Adrenal gland (tissue), 12 donors: ENCODE data around the gene PCDHB15. TPM values are rescaled to one million over a fixed set of nuclear protein-coding genes. Genes with fewer than 3 reads are reported as not detected.
"Not testable (repeated sequence)": the region's sequence is repeated elsewhere in the genome, so short reads cannot be mapped to it uniquely, and the experiment has no call there.

Source experiments
- DNase-seq, 7 donors: peaks; one replicate each; pipeline ENCODE4 v3.0.0-alpha.2; 2019 to 2020
- H3K27ac ChIP-seq, 5 donors: fragments of 200-600 bp; sonication (generic) in 4 of 5; 1 replicate in 3 of 5; 2 replicates in 2 of 5; pipeline versions ENCODE4 v1.5.1 to v1.8.0; 2016 to 2020; ENCODE audit warnings: mild to moderate bottlenecking in 1 of 5
- H3K27me3 ChIP-seq: fragments of 200-600 bp; 2 replicates; pipeline ENCODE4 v1.8.0; 2021
- H3K36me3 ChIP-seq, 2 donors: fragments of 200-600 bp; replicated peaks in 1 of 2; 1 replicate in 1 of 2; 2 replicates in 1 of 2; pipeline versions ENCODE4 v1.5.1 to v1.8.0; 2018 to 2022
- H3K4me1 ChIP-seq, 2 donors: fragments of 200-600 bp; replicated peaks in 1 of 2; 1 replicate in 1 of 2; 2 replicates in 1 of 2; pipeline versions ENCODE4 v1.5.1 to v1.8.0; 2018 to 2021
- H3K4me3 ChIP-seq, 4 donors: fragments of 200-600 bp; sonication (generic) in 3 of 4; one replicate each; pipeline ENCODE4 v1.5.1; 2016 to 2018
- H3K9me3 ChIP-seq, 3 donors: fragments of 200-600 bp; sonication (generic) in 1 of 3; replicated peaks in 1 of 3; 1 replicate in 2 of 3; 2 replicates in 1 of 3; pipeline versions ENCODE4 v1.5.1 to v1.8.0; 2016 to 2021
- POLR2A ChIP-seq, 2 donors: fragments of 450-650 bp; IDR thresholded peaks; one replicate each; pipeline ENCODE4 v1.6.1; 2017; ENCODE audit warnings: antibody characterized with exemption in 2 of 2, mild to moderate bottlenecking in 2 of 2, moderate library complexity in 1 of 2
- WGBS, 4 donors: extraction: QIAGEN DNeasy Blood & Tissue Kit in 2 of 4; methylation state at CpG; one replicate each; pipeline versions ENCODE4 v1.1.5 to v1.1.7; 2013 to 2017; 5-methylcytosine and 5-hydroxymethylcytosine counted together
- intact Hi-C, 2 donors: fragments of 100-400 bp; cut with DNase I; formaldehyde crosslinking; loops; one replicate each; pipeline versions ENCODE4 v1.14.1 to v1.15.0; 2022 to 2023
- polyA plus RNA-seq, 3 donors: library from polyadenylated mRNA; stranded (reverse); fragments of 200-250 nt in 2 of 3; fragments of 350-450 nt in 1 of 3; fragmentation: Illumina TruSeq in 1 of 3; extraction: RNeasy Lipid Tissue Mini Kit (QIAGEN cat#74804) in 1 of 3; gene quantifications; one replicate each; pipeline ENCODE4 v1.2.3, GENCODE V29; 2013 to 2014
- total RNA-seq, 9 donors: library from RNA; depleted of rRNA in 4 of 9; stranded (reverse); fragments of >200 nt in 4 of 9; fragments of 120-200 nt in 1 of 9; fragmentation: NEBNext Ultra II Directional in 1 of 9; extraction: Animal tissue kit (Norgen Biotek cat#: 25700) in 1 of 9; gene quantifications; one replicate each; pipeline versions ENCODE4 v1.1.0 to v1.2.4, GENCODE V29; 2013 to 2023
- TF ChIP-seq, protein P1 (sequence below), 6 experiments: fragments of 450-650 bp in 4 of 6; fragments of 200-600 bp in 2 of 6; sonication (generic) in 1 of 6; IDR thresholded peaks; 1 replicate in 5 of 6; 2 replicates in 1 of 6; pipeline versions ENCODE4 v1.5.1 to v1.8.0; 2016 to 2021; ENCODE audit warnings: antibody characterized with exemption in 6 of 6, mild to moderate bottlenecking in 2 of 6, moderate library complexity in 1 of 6
- donor health status: healthy with polysubstance abuse.
- donor health status: Bipolar disorder and iron deficiency.
- donor health status: DM: yes; HTN: yes; CAD: no.
- donor health status: DM: no; HTN: no; CAD: no.
- donor health status: DM: no; HTN: no; CAD: no.
- donor health status: DM: yes; HTN: yes; CAD: no.

The PCDHB15 gene
- total and polyA plus RNA-seq, 12 donors: 0.95 to 3.2 (median 1.4) TPM

DNA sequence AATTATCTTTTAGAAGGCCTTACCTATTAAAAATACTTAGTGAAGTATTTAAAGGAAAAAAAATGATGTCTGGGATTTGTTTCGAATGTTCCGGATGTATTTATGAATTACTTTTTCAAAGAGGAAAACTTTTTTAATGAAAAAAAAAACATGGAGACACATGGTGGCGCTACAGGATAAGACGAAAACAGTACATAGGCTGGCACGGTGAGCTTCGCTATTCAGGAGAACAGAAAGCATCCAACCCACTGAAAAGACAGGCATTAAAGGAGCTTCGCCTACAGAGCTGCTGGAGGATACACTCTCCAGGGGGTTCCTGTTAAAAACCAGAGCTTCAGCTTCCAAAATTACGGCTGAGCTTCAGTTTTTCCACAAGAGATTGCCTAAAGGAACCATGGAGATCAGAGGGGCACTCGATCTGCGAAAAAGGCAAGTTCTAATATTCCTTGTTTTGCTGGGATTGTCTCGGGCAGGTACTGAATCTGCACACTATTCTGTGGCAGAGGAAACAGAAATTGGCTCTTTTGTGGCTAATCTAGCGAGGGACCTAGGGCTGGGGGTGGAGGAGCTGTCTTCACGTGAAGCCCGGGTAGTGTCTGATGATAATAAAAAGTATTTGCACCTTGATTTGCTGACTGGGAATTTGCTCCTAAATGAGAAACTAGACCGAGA lies 21.9 kb upstream of the PCDHB15 start, which contains the start of gene PCDHB14:
TSS of gene PCDHB14 (plus strand) at position 232 of the 672 bp plus-strand sequence. CDS start at position 395, 163 bp downstream.
- intact Hi-C loops: loop anchor here in 1 of 2 donors (10.0 kb wide), 1 partner anchor 192 kb away; the partner anchor contains the start of genes PCDHGA10 and PCDHGB7
- DNase-seq: peak in 1 of 7 donors; percentile 6
- no peaks in the 10 kb centered on the region for H3K36me3 ChIP-seq

DNA sequence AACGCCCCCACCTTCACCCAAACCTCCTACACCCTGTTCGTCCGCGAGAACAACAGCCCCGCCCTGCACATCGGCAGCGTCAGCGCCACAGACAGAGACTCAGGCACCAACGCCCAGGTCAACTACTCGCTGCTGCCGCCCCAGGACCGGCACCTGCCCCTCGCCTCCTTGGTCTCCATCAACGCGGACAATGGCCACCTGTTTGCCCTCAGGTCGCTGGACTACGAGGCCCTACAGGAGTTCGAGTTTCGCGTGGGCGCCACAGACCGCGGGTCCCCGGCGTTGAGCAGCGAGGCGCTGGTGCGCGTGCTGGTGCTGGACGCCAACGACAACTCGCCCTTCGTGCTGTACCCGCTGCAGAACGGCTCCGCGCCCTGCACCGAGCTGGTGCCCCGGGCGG lies 20.4 kb upstream of the PCDHB15 start:
- intact Hi-C loops: loop anchor here in 1 of 2 donors (10.0 kb wide), 1 partner anchor 190 kb away; the partner anchor contains the start of genes PCDHGA10 and PCDHGB7
- WGBS, 4 donors: 11 to 28% (median 16%) methylated on average over 11 to 34 of the region's 40 CpGs
- H3K27ac ChIP-seq, H3K27me3 ChIP-seq, DNase-seq, H3K36me3 ChIP-seq, H3K4me3 ChIP-seq, H3K4me1 ChIP-seq: not testable (repeated sequence)
- H3K9me3 ChIP-seq: peaks cover 0 to 35% (median 26%) of the 10 kb centered on the region in 3 donors

More for the DNA sequence above, 21.9 kb upstream of the PCDHB15 start, which contains the start of gene PCDHB14:
- H3K4me3 ChIP-seq: no peak within 1 kb of the TSS
- H3K9me3 ChIP-seq: peaks cover 0 to 34% (median 18%) of the 10 kb centered on the region in 3 donors
- H3K27ac ChIP-seq: no peak within 1 kb of the TSS
- 18 to 30% (median 22%) methylated on average over 14 to 15 of the region's 15 CpGs for WGBS, 4 donors
- H3K4me1 ChIP-seq: no peaks in the 10 kb centered on the region
- no peaks in the 10 kb centered on the region for H3K27me3 ChIP-seq
- TF ChIP-seq, protein P1, sequence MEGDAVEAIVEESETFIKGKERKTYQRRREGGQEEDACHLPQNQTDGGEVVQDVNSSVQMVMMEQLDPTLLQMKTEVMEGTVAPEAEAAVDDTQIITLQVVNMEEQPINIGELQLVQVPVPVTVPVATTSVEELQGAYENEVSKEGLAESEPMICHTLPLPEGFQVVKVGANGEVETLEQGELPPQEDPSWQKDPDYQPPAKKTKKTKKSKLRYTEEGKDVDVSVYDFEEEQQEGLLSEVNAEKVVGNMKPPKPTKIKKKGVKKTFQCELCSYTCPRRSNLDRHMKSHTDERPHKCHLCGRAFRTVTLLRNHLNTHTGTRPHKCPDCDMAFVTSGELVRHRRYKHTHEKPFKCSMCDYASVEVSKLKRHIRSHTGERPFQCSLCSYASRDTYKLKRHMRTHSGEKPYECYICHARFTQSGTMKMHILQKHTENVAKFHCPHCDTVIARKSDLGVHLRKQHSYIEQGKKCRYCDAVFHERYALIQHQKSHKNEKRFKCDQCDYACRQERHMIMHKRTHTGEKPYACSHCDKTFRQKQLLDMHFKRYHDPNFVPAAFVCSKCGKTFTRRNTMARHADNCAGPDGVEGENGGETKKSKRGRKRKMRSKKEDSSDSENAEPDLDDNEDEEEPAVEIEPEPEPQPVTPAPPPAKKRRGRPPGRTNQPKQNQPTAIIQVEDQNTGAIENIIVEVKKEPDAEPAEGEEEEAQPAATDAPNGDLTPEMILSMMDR (IDR thresholded peaks at IDR 0.05): peak in 2 of 6 experiments; percentile 12 to 13
- no peak for TF ChIP-seq POLR2A (IDR thresholded peaks at IDR 0.05)

DNA sequence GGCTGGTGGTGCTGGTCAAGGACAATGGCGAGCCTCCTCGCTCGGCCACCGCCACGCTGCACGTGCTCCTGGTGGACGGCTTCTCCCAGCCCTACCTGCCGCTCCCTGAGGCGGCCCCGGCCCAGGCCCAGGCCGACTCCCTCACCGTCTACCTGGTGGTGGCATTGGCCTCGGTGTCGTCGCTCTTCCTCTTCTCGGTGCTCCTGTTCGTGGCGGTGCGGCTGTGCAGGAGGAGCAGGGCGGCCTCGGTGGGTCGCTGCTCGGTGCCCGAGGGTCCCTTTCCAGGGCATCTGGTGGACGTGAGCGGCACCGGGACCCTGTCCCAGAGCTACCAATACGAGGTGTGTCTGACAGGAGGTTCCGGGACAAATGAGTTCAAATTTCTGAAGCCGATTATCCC lies 19.8 kb upstream of the PCDHB15 start:
- H3K36me3 ChIP-seq, DNase-seq, H3K4me3 ChIP-seq, H3K4me1 ChIP-seq, H3K27me3 ChIP-seq, H3K27ac ChIP-seq: not testable (repeated sequence)
- peaks cover 0 to 37% (median 26%) of the 10 kb centered on the region in 3 donors for H3K9me3 ChIP-seq
- intact Hi-C loops: loop anchor here in 1 of 2 donors (10.0 kb wide), 1 partner anchor 189 kb away; the partner anchor contains the start of genes PCDHGA10 and PCDHGB7
- 22 to 76% (median 42%) methylated on average over 3 to 30 of the region's 30 CpGs for WGBS, 4 donors

DNA sequence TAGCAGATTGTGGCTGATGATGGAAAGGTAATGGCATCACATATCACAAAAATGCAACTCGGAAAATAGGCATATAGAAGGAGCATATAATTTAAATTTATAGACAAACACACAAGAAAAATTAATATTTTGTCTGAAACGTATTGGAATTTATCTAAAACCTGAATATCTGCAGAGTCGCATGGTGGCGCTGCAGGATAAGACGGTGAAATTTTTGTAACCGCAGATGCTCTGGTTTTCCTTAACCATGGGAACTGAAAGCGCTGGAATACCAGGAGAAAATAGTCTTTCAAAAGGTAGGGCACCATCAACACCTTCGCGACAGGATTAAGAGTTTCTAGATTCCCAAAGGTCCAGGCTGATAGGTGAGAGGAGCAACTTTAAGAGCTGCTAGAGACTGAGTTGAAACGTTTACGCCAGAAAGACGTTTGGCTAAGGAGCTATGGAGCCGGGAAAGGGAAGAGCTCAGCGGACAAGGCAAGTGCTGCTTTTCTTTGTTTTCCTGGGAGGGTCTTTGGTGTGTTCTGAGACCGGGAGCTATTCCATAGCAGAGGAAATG lies 11.0 kb upstream of the PCDHB15 start:
- H3K9me3 ChIP-seq: peaks cover 0 to 52% (median 5%) of the 10 kb centered on the region in 3 donors
- peak overlapping the region in 1 of 4 donors; percentile 20 for H3K4me3 ChIP-seq
- no peaks in the 10 kb centered on the region for H3K36me3 ChIP-seq
- H3K27ac ChIP-seq: no peak overlapping the region
- intact Hi-C loops: no loop called here
- no peaks in the 10 kb centered on the region for H3K27me3 ChIP-seq
- no peak for DNase-seq
- TF ChIP-seq, protein P1 (IDR thresholded peaks at IDR 0.05): peak in 2 of 6 experiments; percentile 22 to 28
- TF ChIP-seq POLR2A (IDR thresholded peaks at IDR 0.05): no peak
- WGBS, 4 donors: 4 to 6% (median 6%) methylated on average over 15 of the region's 15 CpGs
- H3K4me1 ChIP-seq: no peaks in the 10 kb centered on the region

DNA sequence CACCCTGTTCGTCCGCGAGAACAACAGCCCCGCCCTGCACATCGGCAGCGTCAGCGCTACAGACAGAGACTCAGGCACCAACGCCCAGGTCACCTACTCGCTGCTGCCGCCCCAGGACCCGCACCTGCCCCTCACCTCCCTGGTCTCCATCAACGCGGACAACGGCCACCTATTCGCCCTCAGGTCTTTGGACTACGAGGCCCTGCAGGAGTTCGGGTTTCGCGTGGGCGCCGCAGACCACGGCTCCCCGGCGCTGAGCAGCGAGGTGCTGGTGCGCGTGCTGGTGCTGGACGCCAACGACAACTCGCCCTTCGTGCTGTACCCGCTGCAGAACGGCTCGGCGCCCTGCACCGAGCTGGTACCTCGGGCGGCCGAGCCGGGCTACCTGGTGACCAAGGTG lies 9.3 kb upstream of the PCDHB15 start:
- H3K4me3 ChIP-seq, H3K27me3 ChIP-seq, DNase-seq, H3K4me1 ChIP-seq, intact Hi-C loops, H3K36me3 ChIP-seq, H3K27ac ChIP-seq: not testable (repeated sequence)
- WGBS, 4 donors: 20 to 24% (median 21%) methylated on average over 13 to 40 of the region's 40 CpGs; no CpG with 5 or more reads in 1 of the 4 donors
- H3K9me3 ChIP-seq: peaks cover 0 to 54% (median 5%) of the 10 kb centered on the region in 3 donors
